Fibroblast of lung (primary cell): Measurements from ENCODE around the gene TBC1D30.

Experiments
- EZH2 ChIP-seq: IDR thresholded peaks from 2 replicates; pipeline ENCODE4 v1.5.1; 2012; ENCODE audit warnings: low read length, control low read depth, mild to moderate bottlenecking; ENCODE audit errors: missing control alignments
- TF ChIP-seq, protein P1 (sequence below), 2 donors: IDR thresholded peaks in 1 of 2; conservative IDR thresholded peaks in 1 of 2; 1 replicate in 1 of 2; 2 replicates in 1 of 2; pipeline ENCODE4 v1.5.1; 2011 to 2012; ENCODE audit warnings: low read length in 2 of 2, control low read depth in 1 of 2, inconsistent platforms in 1 of 2, low read depth in 1 of 2, mild to moderate bottlenecking in 1 of 2

DNA sequence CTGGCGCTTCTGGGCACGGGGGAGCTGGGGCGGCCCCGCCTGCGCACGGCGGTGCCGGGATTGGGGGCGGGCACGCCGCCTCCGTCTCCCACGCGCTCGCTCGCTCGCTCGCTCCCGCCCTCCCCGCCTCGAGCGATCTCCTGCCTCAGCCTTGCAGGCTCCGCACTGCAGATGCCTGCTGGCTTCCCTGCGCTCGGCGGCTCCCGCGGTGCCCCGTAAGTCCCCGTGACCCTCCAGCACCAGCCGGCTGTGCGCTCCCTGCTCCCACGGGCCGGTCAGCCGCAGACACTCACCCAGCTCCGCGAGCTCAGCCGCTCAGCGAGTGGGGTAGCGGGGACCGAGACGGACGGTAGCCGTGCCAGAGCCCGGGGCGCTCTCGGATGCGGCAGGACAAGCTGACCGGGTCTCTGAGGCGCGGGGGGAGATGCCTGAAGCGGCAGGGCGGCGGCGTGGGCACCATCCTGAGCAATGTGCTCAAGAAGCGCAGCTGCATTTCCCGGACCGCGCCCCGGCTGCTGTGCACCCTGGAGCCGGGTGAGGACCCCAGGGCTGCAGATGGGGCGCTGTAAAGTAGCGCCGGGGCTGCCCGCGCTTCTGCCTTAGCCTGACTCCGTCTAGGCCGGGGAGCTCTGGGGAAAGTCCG, at the start of gene TBC1D30:
- TF ChIP-seq, protein P1, sequence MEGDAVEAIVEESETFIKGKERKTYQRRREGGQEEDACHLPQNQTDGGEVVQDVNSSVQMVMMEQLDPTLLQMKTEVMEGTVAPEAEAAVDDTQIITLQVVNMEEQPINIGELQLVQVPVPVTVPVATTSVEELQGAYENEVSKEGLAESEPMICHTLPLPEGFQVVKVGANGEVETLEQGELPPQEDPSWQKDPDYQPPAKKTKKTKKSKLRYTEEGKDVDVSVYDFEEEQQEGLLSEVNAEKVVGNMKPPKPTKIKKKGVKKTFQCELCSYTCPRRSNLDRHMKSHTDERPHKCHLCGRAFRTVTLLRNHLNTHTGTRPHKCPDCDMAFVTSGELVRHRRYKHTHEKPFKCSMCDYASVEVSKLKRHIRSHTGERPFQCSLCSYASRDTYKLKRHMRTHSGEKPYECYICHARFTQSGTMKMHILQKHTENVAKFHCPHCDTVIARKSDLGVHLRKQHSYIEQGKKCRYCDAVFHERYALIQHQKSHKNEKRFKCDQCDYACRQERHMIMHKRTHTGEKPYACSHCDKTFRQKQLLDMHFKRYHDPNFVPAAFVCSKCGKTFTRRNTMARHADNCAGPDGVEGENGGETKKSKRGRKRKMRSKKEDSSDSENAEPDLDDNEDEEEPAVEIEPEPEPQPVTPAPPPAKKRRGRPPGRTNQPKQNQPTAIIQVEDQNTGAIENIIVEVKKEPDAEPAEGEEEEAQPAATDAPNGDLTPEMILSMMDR (conservative IDR thresholded peaks at IDR 0.05 in 1 of 2, IDR thresholded peaks at IDR 0.05 in 1 of 2; ENCODE audit: low read depth in 1 of 2, low read length in 2 of 2) = no peak
- TF ChIP-seq EZH2 = peak; percentile 67
